Measurements from ENCODE around the gene AUNIP.

GRCh38 chr1:25874635-25875153 is 15.4 kb upstream of the AUNIP start:
- no peak for TF ChIP-seq POLR2AphosphoS5 (IDR thresholded peaks at IDR 0.05; ENCODE audit: insufficient read depth in 1 of 2, low read depth in 1 of 2)
- TF ChIP-seq CTCF (IDR thresholded peaks at IDR 0.05), result no peak
